Right renal cortex interstitium (tissue), 3 donors: Measurements from ENCODE around the gene MAEA. TPM values are rescaled to one million over a fixed set of nuclear protein-coding genes. Genes with fewer than 3 reads are reported as not detected.
"Not testable (repeated sequence)": the region's sequence is repeated elsewhere in the genome, so short reads cannot be mapped to it uniquely, and the experiment has no call there.

ENCODE experiments used
- DNase-seq, 3 donors: peaks; one replicate each; pipeline ENCODE4 v3.0.0-alpha.2; 2013; ENCODE audit warnings: low read depth in 3 of 3, low spot score in 2 of 3
- polyA plus RNA-seq, 3 donors: library from polyadenylated mRNA; unstranded; fragments of 120-200 nt; gene quantifications; one replicate each; pipeline ENCODE4 v1.2.1, GENCODE V29; 2013; ENCODE audit not compliant: insufficient read length in 3 of 3

The MAEA gene
- polyA plus RNA-seq, 3 donors: 58.5 to 58.6 (median 58.6) TPM

DNA sequence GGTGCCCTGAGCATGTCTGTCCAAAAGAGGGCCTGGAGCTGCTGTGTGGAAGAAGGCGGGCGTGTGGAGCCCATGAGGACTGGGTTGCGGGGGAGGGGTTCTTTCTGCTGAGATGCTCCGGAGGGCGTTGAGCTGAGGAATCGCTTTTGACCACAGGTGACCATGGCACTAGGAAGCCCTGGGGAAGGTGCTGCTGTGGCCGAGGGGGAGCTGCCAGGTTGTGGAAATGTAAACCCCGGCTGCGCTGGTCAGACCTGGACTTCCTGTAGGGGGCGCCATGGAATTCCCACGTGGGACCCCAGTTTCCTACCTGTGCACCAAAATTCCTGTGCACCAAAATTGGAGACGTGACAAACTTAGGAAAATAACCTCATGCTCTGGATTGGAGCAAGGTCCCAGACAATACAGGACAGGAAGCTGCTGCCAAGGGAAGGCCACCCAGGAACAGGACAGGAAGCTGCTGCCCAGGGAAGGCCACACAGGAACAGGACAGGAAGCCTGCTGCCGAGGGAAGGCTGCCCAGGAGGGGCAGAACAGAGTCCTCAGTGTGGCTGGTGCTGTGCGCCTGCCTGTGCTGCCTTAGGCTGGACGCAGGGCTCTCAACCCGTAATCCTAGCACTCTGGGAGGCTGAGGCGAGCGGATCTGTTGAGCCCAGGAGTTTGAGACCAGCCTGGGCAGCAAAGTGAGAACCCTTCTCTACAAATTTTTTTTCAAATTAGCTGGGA lies 29.0 kb downstream of the MAEA start:
- no peak for DNase-seq

DNA sequence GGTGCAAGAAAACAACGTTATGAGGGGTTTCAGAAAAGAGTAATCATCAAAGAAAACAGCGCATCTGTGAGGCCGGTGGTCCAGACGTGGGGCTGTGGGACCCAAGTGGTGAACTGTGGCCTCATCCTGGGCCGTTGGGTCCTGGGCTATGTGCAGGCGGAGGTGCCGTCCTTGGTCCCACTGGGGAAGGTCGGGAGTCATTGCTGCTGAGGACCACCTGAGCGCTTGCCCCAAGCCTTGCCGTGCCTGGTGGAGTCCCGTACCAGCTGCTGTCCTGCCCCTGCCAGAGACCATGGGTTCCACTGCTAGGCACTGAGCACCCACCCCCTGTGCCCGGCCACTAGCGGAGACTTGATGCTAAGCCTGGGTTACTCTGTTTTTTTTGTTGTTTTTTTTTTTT lies 31.8 kb downstream of the MAEA start:
- DNase-seq: no peak

DNA sequence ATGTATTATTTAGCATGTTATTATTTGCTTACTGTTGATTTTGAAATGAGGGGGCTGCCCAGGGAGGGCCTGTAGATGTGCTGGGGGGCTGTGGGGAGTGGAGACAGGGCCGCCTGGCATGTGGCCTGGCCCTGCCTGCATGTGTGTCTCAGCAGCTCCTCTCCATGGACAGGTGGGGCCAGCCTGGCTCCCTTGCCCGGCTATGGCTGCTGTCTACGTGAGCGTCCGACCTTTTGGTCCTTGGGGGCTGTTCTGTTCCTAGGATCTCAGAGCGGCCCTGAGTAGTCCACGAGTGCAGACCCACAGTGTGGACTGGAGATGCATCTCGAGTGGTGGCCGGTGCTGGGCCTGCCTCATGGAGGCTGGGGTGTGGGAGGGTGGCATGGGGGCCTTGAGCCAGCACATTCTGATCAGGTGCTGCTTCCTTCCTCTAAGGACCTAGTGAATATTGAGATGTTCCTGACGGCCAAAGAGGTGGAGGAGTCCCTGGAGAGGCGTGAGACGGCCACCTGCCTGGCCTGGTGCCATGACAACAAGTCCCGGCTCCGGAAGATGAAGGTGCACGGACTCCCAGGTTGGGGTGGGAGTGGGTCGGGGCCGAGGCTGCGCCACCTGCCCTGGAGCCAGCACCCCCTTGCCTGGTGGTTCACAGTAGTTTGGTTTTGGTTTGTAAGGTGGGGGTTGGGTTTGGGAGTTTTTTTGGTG lies 32.4 kb downstream of the MAEA start:
- no peak for DNase-seq

DNA sequence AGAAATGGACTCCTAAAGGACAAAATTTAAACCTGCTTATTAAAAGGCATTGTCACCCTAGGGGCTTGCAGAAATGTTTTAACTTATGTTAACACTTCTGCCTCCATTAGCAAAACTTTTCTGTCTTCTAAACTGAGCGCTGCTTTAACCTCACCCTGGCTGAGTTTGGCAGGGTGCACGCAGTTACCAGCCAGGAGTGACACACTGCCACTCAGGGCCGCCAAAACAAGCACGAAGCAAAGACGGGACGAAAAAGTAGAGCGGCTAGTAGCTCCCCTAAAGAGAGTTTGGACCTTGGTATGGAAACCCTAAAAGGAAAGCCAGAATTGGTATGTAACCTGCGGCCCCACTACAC lies 33.6 kb downstream of the MAEA start:
- no peak for DNase-seq

DNA sequence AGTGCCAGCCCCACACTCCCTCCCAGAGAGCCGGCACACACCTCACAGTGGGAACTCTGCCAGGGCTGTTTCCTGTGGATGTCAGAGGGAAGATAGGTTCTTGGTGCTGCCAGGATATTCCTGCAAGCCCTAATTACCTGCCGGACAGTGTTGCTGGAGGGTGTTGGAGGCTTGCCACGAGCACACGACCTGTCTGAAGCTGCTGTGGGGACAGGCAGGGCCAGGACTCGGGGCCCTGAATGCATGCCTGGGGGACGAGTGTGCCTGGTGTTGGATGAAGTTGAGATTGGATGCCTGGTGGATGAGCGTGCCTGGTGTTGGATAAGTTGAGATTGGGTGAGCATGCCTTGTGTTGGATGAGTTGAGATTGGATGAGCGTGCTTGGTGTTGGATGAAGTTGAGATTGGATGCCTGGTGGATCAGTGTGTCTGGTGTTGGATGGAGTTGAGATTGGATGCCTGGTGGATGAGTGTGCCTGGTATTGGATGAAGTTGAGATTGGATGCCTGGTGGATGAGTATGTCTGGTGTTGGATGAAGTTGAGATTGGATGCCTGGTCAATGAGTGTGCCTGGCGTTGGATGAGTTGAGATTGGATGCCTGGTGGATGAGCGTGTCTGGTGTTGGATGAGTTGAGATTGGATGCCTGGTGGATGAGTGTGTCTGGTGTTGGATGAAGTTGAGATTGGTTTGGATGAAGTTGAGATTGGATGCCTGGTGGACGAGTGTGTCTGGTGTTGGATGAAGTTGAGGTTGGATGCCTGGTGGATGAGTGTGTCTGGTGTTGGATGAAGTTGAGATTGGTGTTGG lies 34.1 kb downstream of the MAEA start:
- DNase-seq: no peak

DNA sequence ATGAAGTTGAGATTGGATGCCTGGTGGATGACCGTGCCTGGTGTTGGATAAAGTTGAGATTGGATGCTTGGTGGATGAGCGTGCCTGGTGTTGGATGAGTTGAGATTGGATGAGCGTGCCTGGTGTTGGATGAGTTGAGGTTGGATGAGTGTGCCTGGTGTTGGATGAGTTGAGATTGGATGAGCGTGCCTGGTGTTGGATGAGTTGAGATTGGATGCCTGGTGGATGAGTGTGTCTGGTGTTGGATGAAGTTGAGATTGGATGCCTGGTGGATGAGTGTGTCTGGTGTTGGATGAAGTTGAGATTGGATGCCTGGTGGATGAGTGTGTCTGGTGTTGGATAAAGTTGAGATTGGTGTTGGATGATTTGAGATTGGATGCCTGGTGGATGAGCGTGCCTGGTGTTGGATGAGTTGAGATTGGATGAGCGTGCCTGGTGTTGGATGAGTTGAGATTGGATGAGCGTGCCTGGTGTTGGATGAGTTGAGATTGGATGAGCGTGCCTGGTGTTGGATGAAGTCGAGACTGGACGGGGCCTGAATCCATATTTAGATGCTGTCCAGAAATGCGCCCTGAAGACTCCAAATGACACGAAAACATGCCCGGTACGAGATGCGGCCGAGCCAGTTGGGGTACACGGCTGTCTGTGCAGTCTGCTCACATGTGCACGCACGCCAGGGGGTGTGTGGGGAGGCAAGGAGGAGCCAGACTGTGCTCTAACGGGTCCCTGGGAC lies 34.9 kb downstream of the MAEA start:
- DNase-seq: not testable (repeated sequence)

DNA sequence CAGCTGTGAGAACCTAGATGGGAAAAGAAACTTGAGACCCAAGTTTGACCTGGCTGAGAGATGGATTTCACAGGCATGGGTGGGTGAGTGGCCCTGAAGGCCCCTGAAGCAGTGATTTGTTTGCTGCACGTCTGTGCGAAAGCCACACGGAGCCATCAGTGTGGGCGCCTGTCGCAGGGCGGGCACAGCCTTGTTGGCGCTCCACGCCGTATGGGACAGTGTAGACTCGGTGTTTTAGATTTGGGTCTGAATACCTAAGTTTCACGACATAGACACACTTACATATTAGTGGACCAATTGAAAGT lies 35.4 kb downstream of the MAEA start:
- DNase-seq: no peak

DNA sequence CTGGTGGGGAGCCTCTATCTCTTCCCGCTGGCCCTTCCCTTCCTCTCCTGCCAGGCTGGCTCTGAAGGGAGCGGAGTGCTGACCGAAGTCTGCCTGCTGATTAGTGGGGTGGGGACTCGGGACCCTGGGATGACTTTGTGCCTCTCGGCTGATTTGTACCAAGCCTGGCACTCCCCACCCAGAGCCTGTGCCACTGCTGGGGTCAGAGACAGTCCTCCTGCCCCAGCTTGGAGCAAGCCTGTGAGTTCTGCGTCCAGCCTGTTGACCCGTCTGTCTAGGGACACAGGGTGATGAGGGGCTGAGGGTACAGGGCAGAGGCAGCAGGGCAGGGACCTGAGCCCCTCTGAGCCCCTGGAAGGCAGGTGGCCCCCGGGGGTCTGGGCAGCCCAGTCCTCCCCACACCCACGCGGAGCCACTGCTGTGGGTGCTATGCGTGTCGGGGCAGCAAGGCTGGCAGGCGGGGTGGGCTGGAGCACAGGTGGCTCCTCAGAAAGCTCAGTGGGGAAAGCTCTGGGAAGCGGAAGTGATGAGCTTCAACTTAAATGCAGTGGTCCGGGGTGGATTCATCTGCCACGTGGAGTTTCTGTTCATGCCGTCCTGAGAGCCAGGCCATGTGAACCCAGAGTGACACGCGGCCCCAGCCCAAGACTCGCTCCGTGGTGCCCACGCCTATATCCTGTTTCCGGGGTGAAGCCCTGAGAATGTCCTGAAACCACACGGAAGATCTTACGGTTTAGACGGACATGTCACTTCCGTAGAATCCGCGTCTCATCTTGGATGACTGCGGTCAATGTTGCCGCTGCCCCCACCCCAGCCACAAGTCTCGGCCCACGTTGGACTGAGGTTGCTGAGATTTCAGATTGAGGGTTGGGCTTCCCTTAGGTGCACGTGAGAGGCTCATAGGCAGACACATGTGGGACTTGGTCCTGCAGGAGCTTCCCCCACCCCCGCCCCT lies 36.3 kb downstream of the MAEA start:
- DNase-seq: no peak

DNA sequence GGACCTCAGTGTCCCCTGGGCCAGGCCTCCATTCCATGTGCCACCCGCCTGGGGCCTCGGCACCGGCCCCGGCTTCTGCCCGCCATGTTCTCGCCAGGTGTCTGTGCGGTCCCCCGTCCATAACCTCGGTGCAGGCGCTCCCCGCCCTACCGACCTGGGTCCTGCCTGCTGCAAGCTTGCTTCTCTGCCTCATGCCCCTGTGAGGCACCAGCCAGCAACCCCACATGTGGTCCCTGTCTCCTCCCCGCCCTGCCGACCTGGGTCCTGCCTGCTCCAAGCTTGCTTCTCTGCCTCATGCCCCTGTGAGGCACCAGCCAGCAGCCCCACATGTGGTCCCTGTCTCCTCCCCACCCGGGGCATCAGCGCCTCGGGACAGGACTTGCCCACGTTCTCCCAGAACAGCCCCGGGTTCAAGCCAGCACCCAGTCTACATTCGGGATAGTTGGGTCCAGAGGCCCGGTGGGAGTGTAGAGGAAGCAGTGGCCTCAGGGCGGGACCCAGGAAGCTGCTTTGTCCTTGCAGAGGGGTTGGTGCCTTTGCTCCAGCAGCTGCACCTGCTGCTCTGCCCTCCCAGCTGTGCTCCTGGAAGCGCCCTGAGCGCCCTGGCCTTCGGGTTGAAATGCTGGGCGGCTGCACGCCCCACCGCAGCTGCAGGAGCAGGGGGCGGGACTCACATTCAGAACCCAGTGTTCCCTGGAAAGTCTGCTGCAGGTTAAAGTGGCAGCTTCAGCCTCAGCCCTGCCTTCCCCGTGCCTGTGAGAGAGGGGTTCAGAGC lies 37.2 kb downstream of the MAEA start:
- no peak for DNase-seq

DNA sequence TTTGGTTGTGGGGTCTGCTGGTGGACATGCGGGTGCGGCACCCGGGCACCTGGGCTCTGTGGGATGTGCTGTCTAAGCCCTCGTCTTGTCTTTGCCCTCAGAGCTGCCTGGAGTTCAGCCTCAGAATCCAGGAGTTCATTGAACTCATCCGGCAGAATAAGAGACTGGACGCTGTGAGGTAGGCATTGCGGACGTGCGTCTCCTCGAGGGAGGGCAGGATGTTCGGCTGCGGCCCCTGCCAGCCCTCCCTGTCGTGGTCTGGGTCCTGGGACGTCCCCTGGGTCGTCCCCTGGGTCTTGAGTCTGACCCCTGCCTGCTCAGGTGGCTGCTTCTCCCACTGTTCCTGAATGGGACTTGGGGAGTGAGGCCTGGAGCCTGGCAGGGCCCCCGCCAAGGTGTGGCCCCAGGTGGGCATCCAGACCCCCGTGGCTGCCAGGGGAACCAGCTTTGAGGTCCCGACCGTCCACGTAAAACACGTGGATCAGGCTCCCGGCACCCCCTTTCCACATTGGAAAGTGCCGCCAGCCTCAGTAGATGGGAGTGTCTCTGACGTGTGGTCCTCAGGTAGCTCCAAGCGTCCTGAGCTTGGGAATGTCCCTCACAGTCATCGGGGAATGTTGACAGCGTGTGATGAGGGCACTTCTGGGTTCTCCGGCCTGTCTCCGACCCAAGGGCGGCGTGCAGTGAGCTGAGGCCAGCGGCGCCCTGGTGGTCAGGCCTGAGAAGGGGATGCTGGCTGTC lies 38.0 kb downstream of the MAEA start:
- DNase-seq: no peak

DNA sequence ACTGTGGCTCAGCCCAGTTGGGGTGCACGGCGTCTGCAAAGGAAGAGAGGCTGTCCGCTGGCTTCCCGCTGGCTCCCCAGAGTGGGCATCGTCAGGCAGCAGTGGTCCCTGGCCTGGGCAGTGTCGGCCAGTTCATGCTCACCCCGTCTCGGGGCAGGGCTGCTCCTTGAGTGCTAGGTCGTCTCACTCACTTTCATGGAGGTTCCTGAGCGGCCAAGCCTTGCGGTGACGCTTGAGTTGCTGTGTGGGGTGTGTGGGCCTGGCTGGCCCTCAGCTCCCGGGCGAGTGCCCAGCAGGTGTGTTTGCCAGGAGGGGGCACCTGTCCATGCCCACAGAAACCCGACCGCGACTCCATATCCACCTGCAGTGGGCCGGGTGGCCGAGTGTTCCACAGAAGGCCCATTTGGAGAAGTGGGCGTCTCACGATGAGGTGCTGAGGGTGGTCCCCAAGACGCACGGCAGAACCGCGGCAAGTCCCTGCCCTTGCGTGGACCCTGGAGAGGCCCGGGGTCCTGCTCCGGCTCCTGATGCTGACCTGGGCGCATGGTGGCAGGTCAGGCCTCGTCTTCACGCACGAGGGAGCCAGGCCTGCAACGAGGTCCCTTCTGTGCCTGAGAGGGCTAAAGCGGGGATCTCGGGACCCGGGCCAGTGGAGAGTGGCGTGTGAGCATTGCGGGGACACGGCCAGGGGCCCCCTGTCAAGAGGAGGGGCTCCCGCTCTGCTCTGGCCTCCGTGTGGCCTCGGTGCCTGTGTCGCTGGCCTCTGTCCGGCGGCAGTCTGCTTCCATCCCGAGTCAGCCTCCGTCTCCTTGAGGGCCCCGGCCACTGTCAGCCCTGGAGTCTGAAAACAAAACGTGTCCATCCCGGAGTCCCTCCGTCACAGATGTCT lies 38.8 kb downstream of the MAEA start:
- no peak for DNase-seq

DNA sequence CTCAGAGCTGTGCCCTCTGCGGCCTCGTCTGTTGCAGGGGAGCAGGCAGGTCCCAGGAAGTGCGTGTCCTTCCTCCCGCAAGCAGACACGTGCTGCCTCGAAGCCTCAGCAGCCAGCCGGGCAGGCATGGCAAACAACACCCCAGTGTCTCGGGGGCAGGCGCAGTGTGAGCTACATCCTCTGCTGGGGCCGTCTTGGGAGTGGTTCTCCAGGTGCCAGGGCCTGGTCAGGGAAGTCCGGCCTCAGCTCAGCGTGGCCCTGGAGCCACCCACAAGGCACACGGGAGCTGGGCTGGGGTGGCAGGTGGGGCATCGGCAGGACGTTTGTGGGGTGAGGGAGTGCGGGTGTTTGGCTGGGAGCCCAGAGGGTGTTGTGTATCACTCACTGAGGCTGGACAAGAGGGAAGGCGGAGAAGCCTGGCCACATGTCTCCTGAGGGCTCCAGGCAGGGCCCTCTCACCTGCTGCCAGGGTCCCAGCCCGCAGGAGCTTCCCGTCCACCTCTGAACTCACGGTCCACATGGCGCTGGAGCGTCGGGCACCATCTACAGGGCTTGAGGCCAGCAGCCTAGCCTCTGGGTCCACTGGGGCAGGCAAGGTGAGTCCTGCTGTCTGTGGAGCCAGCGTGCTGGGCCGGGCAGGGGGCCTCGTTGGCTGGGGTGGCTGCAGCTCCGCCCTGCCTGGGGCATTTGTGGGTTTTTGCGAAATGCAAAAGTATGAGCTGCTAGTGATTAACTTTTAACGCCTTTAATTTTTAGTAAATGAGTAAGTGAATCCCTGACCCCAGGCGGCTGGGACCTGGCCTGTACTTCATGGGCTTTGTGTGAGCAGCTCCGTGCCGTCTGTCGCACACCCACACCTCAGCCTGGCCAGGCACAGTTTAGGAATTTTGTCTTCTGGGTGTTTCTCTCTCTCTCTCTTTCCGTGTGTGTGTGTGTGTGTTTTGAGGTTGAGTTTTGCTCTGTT lies 40.0 kb downstream of the MAEA start:
- DNase-seq: no peak

DNA sequence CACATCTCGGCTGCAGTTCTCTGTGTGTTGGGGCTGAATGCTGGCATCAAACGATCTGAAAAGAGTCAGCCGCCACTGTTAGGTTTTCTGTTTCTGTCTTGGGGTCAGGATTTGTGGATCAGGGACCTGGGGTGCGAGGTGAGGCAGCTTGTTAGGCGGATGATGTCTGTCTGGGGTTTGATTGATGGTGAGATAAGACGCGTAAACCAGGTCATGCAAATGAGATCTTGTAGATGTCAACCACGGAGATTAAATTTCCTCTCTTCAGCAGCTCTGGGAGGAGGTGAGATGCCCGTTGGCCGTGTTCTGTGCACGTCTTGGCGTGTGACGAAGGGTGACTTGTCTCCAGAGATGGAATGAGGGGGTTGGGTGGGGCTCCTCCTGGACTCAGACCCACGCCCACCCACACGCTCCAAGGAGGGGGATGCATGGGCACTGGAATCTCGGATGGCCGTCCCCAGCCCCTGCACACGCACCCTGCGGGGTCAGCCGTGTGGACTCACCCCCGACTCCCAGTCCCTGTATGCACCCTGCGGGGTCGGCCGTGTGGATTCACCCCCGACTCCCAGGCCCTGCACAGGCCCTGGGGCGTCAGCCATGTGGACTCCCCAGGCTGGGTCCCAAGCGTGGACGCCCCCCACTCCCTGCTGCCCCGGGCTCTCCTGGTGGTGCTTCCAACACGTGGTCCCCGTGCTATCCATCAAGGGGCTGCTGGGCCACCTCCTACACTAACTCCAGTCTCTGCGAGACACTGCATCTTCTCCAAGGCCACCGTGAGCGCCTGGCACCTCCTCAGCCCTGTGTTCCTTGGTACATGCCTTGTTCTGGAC lies 41.3 kb downstream of the MAEA start:
- no peak for DNase-seq

DNA sequence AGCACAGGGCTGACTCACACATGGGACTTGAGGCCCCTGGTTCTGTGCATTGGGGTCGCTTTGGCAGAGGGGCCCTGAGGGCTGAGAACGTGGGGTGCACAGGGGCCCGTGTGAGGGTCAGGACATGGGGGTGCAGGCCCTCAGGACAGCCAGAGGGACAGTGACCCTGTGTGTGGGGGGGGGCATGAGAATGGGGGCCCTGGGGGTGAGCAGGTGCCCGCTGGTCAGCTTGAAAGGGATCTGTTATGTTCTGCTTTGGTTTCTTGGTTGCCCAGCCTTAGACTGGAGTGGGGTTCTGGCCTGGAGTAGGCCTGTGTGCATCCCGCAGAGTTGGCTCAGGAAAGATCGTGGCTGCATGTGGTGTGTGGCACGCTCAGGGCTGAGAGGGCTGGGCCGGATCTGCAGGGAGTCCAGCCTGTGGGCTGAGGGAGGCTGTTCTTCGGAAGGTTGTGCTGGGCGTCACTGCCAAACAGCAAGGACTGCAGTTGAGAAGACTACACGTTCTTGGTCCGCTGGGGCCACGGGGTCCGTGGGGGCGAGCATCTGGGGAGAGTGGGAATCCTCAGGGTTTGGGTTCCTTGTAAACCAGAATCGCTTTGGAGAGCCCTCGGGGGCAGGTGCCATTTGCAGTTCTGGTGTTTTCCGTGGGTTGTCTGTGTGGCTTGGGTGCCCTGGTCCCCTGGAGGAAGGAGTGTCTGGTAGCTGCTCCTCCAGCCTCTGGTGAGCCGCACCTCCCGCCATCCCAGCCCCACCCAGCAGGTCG lies 42.1 kb downstream of the MAEA start:
- no peak for DNase-seq

DNA sequence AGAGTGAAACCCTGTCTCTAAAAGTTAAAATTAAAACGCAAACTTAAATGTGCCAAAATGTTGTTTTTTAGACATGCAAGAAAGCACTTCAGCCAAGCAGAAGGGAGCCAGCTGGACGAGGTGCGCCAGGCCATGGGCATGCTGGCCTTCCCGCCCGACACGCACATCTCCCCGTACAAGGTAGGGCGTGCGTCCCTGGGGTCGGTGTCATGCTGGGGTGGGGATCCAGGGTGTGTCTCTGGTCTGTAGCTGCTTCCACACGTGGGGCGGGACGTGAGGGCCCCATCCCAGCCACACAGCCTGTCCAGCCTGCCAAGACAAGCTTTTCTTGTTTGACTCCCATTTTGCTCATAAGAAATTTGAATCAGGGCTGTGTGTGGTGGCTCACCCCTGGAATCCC lies 43.0 kb downstream of the MAEA start:
- no peak for DNase-seq
